T-cell (primary cell): ENCODE results near the gene STARD8. TPM values are rescaled to one million over a fixed set of nuclear protein-coding genes. Genes with fewer than 3 reads are reported as not detected.

Experiments used
- ATAC-seq, 4 experiments: fragments of 200-7000 bp in 3 of 4; fragments of 150-1000 bp in 1 of 4; cut with Tn5 transposase; replicated peaks in 1 of 4; 1 replicate in 3 of 4; 2 replicates in 1 of 4; pipeline ENCODE4 v1.10.0; 2021; ENCODE audit warnings: moderate library complexity in 3 of 4, mild to moderate bottlenecking in 2 of 4, moderate number of reproducible peaks in 1 of 4
- CTCF ChIA-PET, 2 donors: fragments of 300-600 bp; sonication (Branson Sonifier 250); formaldehyde crosslinking; loops; one replicate each; lab custom pipeline; 2022; ENCODE audit warnings: antibody characterized with exemption in 2 of 2; lab: Charles Lee
- POLR2A ChIA-PET, 2 donors: fragments of 300-600 bp; sonication (Branson Sonifier 250); formaldehyde crosslinking; loops; one replicate each; lab custom pipeline; 2022; ENCODE audit warnings: antibody characterized with exemption in 2 of 2; lab: Charles Lee
- DNase-seq, 35 experiments: peaks; one replicate each; pipeline versions ENCODE4 v3.0.0 to v3.0.0-alpha.2; 2013 to 2023
- H3K27ac ChIP-seq: one replicate; pipeline ENCODE4 v1.5.1; 2013; ENCODE audit warnings: low read length
- H3K27me3 ChIP-seq, 2 experiments: replicated peaks in 1 of 2; 1 replicate in 1 of 2; 2 replicates in 1 of 2; pipeline versions ENCODE4 v1.6.1 to v1.7.0; 2013; ENCODE audit warnings: low read length in 1 of 2, mixed read lengths in 1 of 2; ENCODE audit not compliant: control insufficient read depth in 2 of 2, insufficient read depth in 2 of 2; ENCODE audit errors: extremely low read depth in 1 of 2
- H3K36me3 ChIP-seq, 2 donors: 1 replicate in 1 of 2; 2 replicates in 1 of 2; pipeline versions ENCODE4 v1.6.1 to v1.7.0; 2013; ENCODE audit warnings: low read length in 1 of 2; ENCODE audit not compliant: control insufficient read depth in 2 of 2, insufficient read depth in 1 of 2; ENCODE audit errors: extremely low read depth in 1 of 2
- H3K4me1 ChIP-seq, 2 experiments: 1 replicate in 1 of 2; 2 replicates in 1 of 2; pipeline versions ENCODE4 v1.6.1 to v1.7.0; 2013; ENCODE audit warnings: low read length in 2 of 2, mixed read lengths in 1 of 2; ENCODE audit not compliant: insufficient read depth in 2 of 2, control insufficient read depth in 1 of 2; ENCODE audit errors: extremely low read depth in 1 of 2
- H3K4me3 ChIP-seq, 2 donors: 1 replicate in 1 of 2; 2 replicates in 1 of 2; pipeline versions ENCODE4 v1.5.1 to v1.7.0; 2013; ENCODE audit warnings: mild to moderate bottlenecking in 2 of 2, low read length in 1 of 2, moderate library complexity in 1 of 2; ENCODE audit not compliant: control insufficient read depth in 1 of 2; ENCODE audit errors: extremely low read depth in 1 of 2
- H3K9me3 ChIP-seq: 2 replicates; pipeline ENCODE4 v1.7.0; 2013
- H3K27ac Mint-ChIP-seq, 2 donors: one replicate each; pipeline ENCODE4 v1.8.0; 2020 to 2021; ENCODE audit warnings: mild to moderate bottlenecking in 2 of 2, mixed read lengths in 2 of 2
- H3K27me3 Mint-ChIP-seq, 2 donors: one replicate each; pipeline ENCODE4 v1.8.0; 2021 to 2022; ENCODE audit warnings: mixed read lengths in 2 of 2
- H3K36me3 Mint-ChIP-seq: one replicate; pipeline ENCODE4 v1.8.0; 2021; ENCODE audit warnings: mixed read lengths
- H3K4me1 Mint-ChIP-seq, 3 donors: one replicate each; pipeline ENCODE4 v1.8.0; 2020 to 2022; ENCODE audit warnings: mixed read lengths in 3 of 3, mild to moderate bottlenecking in 1 of 3
- H3K4me3 Mint-ChIP-seq, 3 donors: one replicate each; pipeline ENCODE4 v1.8.0; 2020 to 2022; ENCODE audit warnings: mild to moderate bottlenecking in 3 of 3, mixed read lengths in 3 of 3, moderate library complexity in 3 of 3
- H3K9me3 Mint-ChIP-seq, 3 donors: one replicate each; pipeline ENCODE4 v1.8.0; 2020 to 2022; ENCODE audit warnings: mixed read lengths in 3 of 3
- WGBS: methylation state at CpG from one replicate; pipeline ENCODE4 v1.1.5; 2013; ENCODE audit warnings: missing lambda C conversion rate; ENCODE audit not compliant: insufficient coverage; 5-methylcytosine and 5-hydroxymethylcytosine counted together
- total RNA-seq, 35 experiments: library from RNA in 6 of 35; stranded (reverse) in 6 of 35; fragments of 120-200 nt in 1 of 35; gene quantifications; one replicate each; pipeline versions ENCODE4 v1.2.1 to v1.2.4 and lab custom pipeline; 2013 to 2026

STARD8 gene
- total RNA-seq, 5 donors from 2014 or later (not counting 1 experiment from before 2014, with no cell fraction given) = 0.13 to 0.64 (median 0.25) TPM

DNA sequence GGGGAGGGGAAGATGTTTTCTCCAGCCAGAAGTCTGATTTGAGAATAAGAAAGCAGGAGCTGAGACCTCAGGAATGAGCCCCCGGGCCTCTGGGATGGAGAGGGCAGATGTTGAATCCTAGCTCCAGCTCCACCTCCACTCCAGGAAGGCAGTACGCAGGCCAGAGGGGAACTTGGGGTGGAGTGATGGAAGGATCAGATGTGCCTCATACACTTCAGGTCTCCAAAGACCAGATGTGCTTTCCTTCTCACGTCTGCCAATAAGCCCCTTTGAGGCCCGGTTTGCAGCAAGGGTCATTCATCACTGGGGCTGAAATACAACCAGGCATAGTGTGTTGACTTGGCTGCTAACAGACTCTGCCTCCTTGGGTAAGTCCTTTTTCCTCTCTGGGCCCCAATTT, 28.1 kb downstream of the STARD8 start:
- ChIA-PET CTCF (no interaction called here), POLR2A (no interaction called here)
- Histone ChIP-seq H3K27ac (no peak overlapping the region), H3K4me3 (no peak overlapping the region), H3K9me3 (no peaks in the 10 kb centered on the region), H3K27me3 (no peaks in the 10 kb centered on the region), H3K36me3 (no peaks in the 10 kb centered on the region), H3K4me1 (no peaks in the 10 kb centered on the region)
- Mint-ChIP-seq H3K27me3 (peaks cover 5 to 14% of the 10 kb centered on the region in 2 donors), H3K9me3 (no peaks in the 10 kb centered on the region), H3K27ac (no peak overlapping the region), H3K4me1 (no peaks in the 10 kb centered on the region), H3K36me3 (no peaks in the 10 kb centered on the region), H3K4me3 (no peak overlapping the region)
- DNase-seq (no peak), ATAC-seq (no peak)
- WGBS = no CpG with 5 or more reads among the region's 4 CpGs

- WGBS = no CpG with 5 or more reads among the region's 3 CpGs
These were observed 28.9 kb downstream of the STARD8 start for GRCh38 chrX:68676335-68676734.

DNA sequence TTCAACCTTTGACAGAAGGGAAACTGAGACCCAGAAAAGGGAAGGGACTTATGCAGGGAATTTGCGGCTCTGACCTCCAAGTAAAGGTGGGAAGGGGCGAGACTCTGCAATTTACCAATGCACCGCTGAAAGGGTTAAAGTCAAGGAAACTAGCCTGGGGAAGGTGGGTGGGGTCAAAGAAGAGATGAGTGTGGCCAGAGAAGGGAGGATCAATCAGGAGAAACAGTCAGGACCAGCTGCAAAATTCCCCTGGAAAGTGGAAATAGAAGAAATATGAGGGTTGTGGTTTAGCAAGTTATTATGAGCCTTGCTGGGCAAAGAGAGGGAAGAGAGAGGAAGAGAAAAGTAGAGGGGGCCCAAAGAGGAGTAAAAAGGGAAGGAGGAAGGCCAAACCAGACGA, 30.5 kb downstream of the STARD8 start:
- Mint-ChIP-seq H3K36me3 (no peaks in the 10 kb centered on the region), H3K4me1 (no peaks in the 10 kb centered on the region), H3K27ac (no peak overlapping the region), H3K9me3 (no peaks in the 10 kb centered on the region), H3K4me3 (no peak overlapping the region), H3K27me3 (peaks cover 0 to 5% of the 10 kb centered on the region in 2 donors)
- ChIA-PET POLR2A (no interaction called here), CTCF (no interaction called here)
- H3K9me3 ChIP-seq = no peaks in the 10 kb centered on the region
- H3K27ac ChIP-seq = no peak overlapping the region
- H3K4me1 ChIP-seq = no peaks in the 10 kb centered on the region
- DNase-seq (no peak), ATAC-seq (no peak)
- 63% methylated on average over 3 of the region's 4 CpGs for WGBS
- H3K4me3 ChIP-seq = no peak overlapping the region
- H3K36me3 ChIP-seq = no peaks in the 10 kb centered on the region
- no peaks in the 10 kb centered on the region for H3K27me3 ChIP-seq

More at GRCh38 chrX:68676335-68676734, 28.9 kb downstream of the STARD8 start:
- Mint-ChIP-seq H3K27me3 (peaks cover 0 to 10% of the 10 kb centered on the region in 2 donors), H3K9me3 (no peaks in the 10 kb centered on the region), H3K4me3 (no peak overlapping the region), H3K36me3 (no peaks in the 10 kb centered on the region), H3K4me1 (no peaks in the 10 kb centered on the region), H3K27ac (no peak overlapping the region)
- no peak for DNase-seq
- Histone ChIP-seq H3K27ac (no peak overlapping the region), H3K27me3 (no peaks in the 10 kb centered on the region), H3K4me1 (no peaks in the 10 kb centered on the region), H3K4me3 (no peak overlapping the region), H3K9me3 (no peaks in the 10 kb centered on the region), H3K36me3 (no peaks in the 10 kb centered on the region)
- ATAC-seq = no peak
- ChIA-PET CTCF (interaction anchor here in 1 of 2 donors (0.6 kb wide), 1 partner anchor 33 kb away, joined by 3 read pairs; no protein-coding TSS in a partner anchor), POLR2A (no interaction called here)

- Histone ChIP-seq H3K36me3 (no peaks in the 10 kb centered on the region), H3K27me3 (peaks cover 0 to 5% of the 10 kb centered on the region in 2 experiments), H3K27ac (no peak overlapping the region), H3K4me3 (no peak overlapping the region), H3K4me1 (peaks cover 0 to 2% of the 10 kb centered on the region in 2 experiments), H3K9me3 (no peaks in the 10 kb centered on the region)
- DNase-seq = no peak
- Mint-ChIP-seq H3K27ac (no peak overlapping the region), H3K4me1 (peaks cover 5 to 6% (median 6%) of the 10 kb centered on the region in 3 donors), H3K27me3 (peaks cover 9 to 17% of the 10 kb centered on the region in 2 donors), H3K4me3 (no peak overlapping the region), H3K36me3 (no peaks in the 10 kb centered on the region), H3K9me3 (no peaks in the 10 kb centered on the region)
- CTCF ChIA-PET = no interaction called here
- no peak for ATAC-seq
- WGBS = no CpG with 5 or more reads among the region's 2 CpGs
- POLR2A ChIA-PET = interaction anchor here in 1 of 2 donors (0.6 kb wide), 1 partner anchor 49 kb away, joined by 3 read pairs; no protein-coding TSS in a partner anchor
These were observed 34.0 kb downstream of the STARD8 start for GRCh38 chrX:68681443-68681941.

- POLR2A ChIA-PET = no interaction called here
- Mint-ChIP-seq H3K27me3 (peaks cover 16 to 26% of the 10 kb centered on the region in 2 donors), H3K36me3 (no peaks in the 10 kb centered on the region), H3K9me3 (no peaks in the 10 kb centered on the region), H3K4me1 (peaks cover 8 to 15% (median 12%) of the 10 kb centered on the region in 3 donors), H3K27ac (no peak overlapping the region), H3K4me3 (no peak overlapping the region)
- Histone ChIP-seq H3K36me3 (no peaks in the 10 kb centered on the region), H3K4me1 (peaks cover 0 to 5% of the 10 kb centered on the region in 2 experiments), H3K4me3 (no peak overlapping the region), H3K27me3 (peaks cover 0 to 11% of the 10 kb centered on the region in 2 experiments), H3K27ac (no peak overlapping the region), H3K9me3 (no peaks in the 10 kb centered on the region)
- DNase-seq = no peak
- ATAC-seq = no peak
- WGBS = 80% methylated on average over 1 of the region's 3 CpGs
- CTCF ChIA-PET = interaction anchor here in 1 of 2 donors (0.5 kb wide), 1 partner anchor 1952 kb away, joined by 3 read pairs; no protein-coding TSS in a partner anchor
These were observed 35.3 kb downstream of the STARD8 start for GRCh38 chrX:68682790-68683189.

DNA sequence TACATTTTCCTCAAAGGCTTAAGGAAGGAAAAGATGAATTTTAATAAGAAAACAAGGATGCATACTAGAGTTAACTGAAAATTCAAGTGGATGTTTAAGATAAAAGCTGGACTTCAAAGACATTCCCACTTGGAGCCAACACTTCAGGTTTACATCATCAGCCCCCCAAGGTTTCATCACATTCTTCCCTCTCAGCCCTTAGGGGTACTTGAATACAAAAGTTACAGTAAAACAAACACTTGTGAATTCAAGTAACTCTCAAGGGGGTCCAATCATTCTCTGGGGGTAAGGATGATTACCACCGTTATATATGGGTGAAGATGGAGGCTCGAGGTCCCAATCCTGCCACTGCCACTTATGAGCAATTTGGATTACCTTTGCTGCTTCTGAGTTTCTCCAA, 36.1 kb downstream of the STARD8 start:
- no peak for ATAC-seq
- H3K4me3 ChIP-seq = no peak overlapping the region
- Mint-ChIP-seq H3K4me3 (no peak overlapping the region), H3K27ac (no peak overlapping the region), H3K4me1 (peaks cover 8 to 15% (median 12%) of the 10 kb centered on the region in 3 donors), H3K27me3 (peaks cover 16 to 29% of the 10 kb centered on the region in 2 donors), H3K9me3 (no peaks in the 10 kb centered on the region), H3K36me3 (no peaks in the 10 kb centered on the region)
- no CpG with 5 or more reads among the region's 2 CpGs for WGBS
- H3K9me3 ChIP-seq = no peaks in the 10 kb centered on the region
- ChIA-PET CTCF (no interaction called here), POLR2A (no interaction called here)
- DNase-seq = no peak
- peaks cover 0 to 13% of the 10 kb centered on the region in 2 experiments for H3K27me3 ChIP-seq
- peaks cover 0 to 5% of the 10 kb centered on the region in 2 experiments for H3K4me1 ChIP-seq
- H3K27ac ChIP-seq = no peak overlapping the region
- no peaks in the 10 kb centered on the region for H3K36me3 ChIP-seq
